CD4-positive, alpha-beta T cell treated with Interleukin-17A for 4 hours (primary cell): ENCODE measurements around the gene SUPT20HL1.

Source experiments
- DNase-seq: peaks from one replicate; pipeline ENCODE4 v3.0.0-alpha.2; 2020; ENCODE audit warnings: mixed read lengths

The SUPT20HL1 gene

GRCh38 chrX:24399550-24399949, 39.1 kb downstream of the SUPT20HL1 start:
- DNase-seq: no peak

GRCh38 chrX:24405959-24406358, 45.5 kb downstream of the SUPT20HL1 start:
- DNase-seq: no peak
